Liver (tissue), 9 donors: ENCODE measurements around the gene NRF1. TPM values are rescaled to one million over a fixed set of nuclear protein-coding genes. Genes with fewer than 3 reads are reported as not detected.

Experiments used
- DNase-seq: peaks from one replicate; pipeline ENCODE4 v3.0.0-alpha.2; 2017; ENCODE audit warnings: low spot score
- H3K27ac ChIP-seq, 2 donors: one replicate each; pipeline ENCODE4 v1.7.0; 2013; ENCODE audit warnings: inconsistent platforms in 2 of 2, low read length in 2 of 2, control low read depth in 1 of 2, low read depth in 1 of 2, mild to moderate bottlenecking in 1 of 2
- H3K27me3 ChIP-seq, 4 donors: one replicate each; pipeline versions ENCODE4 v1.6.1 to v1.7.0; 2013; ENCODE audit warnings: low read length in 3 of 4, inconsistent platforms in 1 of 4, mild to moderate bottlenecking in 1 of 4, moderate library complexity in 1 of 4; ENCODE audit not compliant: control insufficient read depth in 4 of 4, insufficient read depth in 4 of 4
- H3K36me3 ChIP-seq, 4 donors: one replicate each; pipeline versions ENCODE4 v1.6.1 to v1.7.0; 2013; ENCODE audit warnings: low read length in 3 of 4, mild to moderate bottlenecking in 3 of 4, low read depth in 1 of 4, moderate library complexity in 1 of 4; ENCODE audit not compliant: control insufficient read depth in 4 of 4, insufficient read depth in 3 of 4
- H3K4me1 ChIP-seq, 4 donors: one replicate each; pipeline versions ENCODE4 v1.6.1 to v1.7.0; 2013; ENCODE audit warnings: low read length in 3 of 4, mild to moderate bottlenecking in 3 of 4, moderate library complexity in 1 of 4; ENCODE audit not compliant: control insufficient read depth in 4 of 4, insufficient read depth in 4 of 4
- H3K4me3 ChIP-seq, 3 donors: one replicate each; pipeline versions ENCODE4 v1.6.1 to v1.7.0; 2013; ENCODE audit warnings: low read length in 3 of 3, control low read depth in 1 of 3, low read depth in 1 of 3, mild to moderate bottlenecking in 1 of 3
- H3K9ac ChIP-seq, 2 donors: one replicate each; pipeline ENCODE4 v1.7.0; 2013; ENCODE audit warnings: low read length in 2 of 2, mild to moderate bottlenecking in 2 of 2, moderate library complexity in 2 of 2, control low read depth in 1 of 2, low read depth in 1 of 2
- H3K9me3 ChIP-seq, 4 donors: one replicate each; pipeline versions ENCODE4 v1.6.1 to v1.7.0; 2013; ENCODE audit warnings: low read length in 3 of 4; ENCODE audit not compliant: control insufficient read depth in 4 of 4
- CTCF ChIP-seq: fragments of 150-350 bp; IDR thresholded peaks from 2 replicates; pipeline ENCODE4 v1.5.1; 2017; ENCODE audit warnings: improper control_type of control experiment, low read depth, low read length; ENCODE audit not compliant: missing input control
- EGR1 ChIP-seq, 2 donors: IDR thresholded peaks; 2 replicates each; pipeline ENCODE4 v1.6.1; 2016 to 2018; ENCODE audit warnings: antibody characterized with exemption in 2 of 2, low read depth in 2 of 2
- FOXA1 ChIP-seq: IDR thresholded peaks from 2 replicates; pipeline ENCODE4 v1.6.1; 2016; ENCODE audit warnings: antibody characterized with exemption
- FOXA2 ChIP-seq: IDR thresholded peaks from 2 replicates; pipeline ENCODE4 v1.6.1; 2016; ENCODE audit warnings: antibody characterized with exemption
- GABPA ChIP-seq, 2 donors: IDR thresholded peaks in 1 of 2; conservative IDR thresholded peaks in 1 of 2; 2 replicates each; pipeline ENCODE4 v1.6.1; 2016; ENCODE audit warnings: antibody characterized with exemption in 2 of 2, mild to moderate bottlenecking in 1 of 2, moderate library complexity in 1 of 2
- HNF4A ChIP-seq, 2 donors: conservative IDR thresholded peaks; 2 replicates each; pipeline ENCODE4 v1.6.1; 2016; ENCODE audit warnings: antibody characterized with exemption in 2 of 2, mild to moderate bottlenecking in 2 of 2
- HNF4G ChIP-seq: IDR thresholded peaks from 2 replicates; pipeline ENCODE4 v1.6.1; 2016; ENCODE audit warnings: antibody characterized with exemption
- JUND ChIP-seq, 2 donors: IDR thresholded peaks; 2 replicates each; pipeline ENCODE4 v1.6.1; 2016; ENCODE audit warnings: antibody characterized with exemption in 2 of 2
- NR2F2 ChIP-seq: IDR thresholded peaks from 2 replicates; pipeline ENCODE4 v1.6.1; 2016; ENCODE audit warnings: antibody characterized with exemption
- RAD21 ChIP-seq, 2 donors: IDR thresholded peaks; 2 replicates each; pipeline ENCODE4 v1.6.1; 2016; ENCODE audit warnings: antibody characterized with exemption in 2 of 2, mild to moderate bottlenecking in 2 of 2
- REST ChIP-seq: IDR thresholded peaks from 2 replicates; pipeline ENCODE4 v1.6.1; 2016; ENCODE audit warnings: antibody characterized with exemption, mild to moderate bottlenecking
- RXRA ChIP-seq, 2 donors: IDR thresholded peaks; 2 replicates each; pipeline ENCODE4 v1.6.1; 2017 to 2018; ENCODE audit warnings: antibody characterized with exemption in 2 of 2, mild to moderate bottlenecking in 1 of 2
- SP1 ChIP-seq: IDR thresholded peaks from 2 replicates; pipeline ENCODE4 v1.6.1; 2018; ENCODE audit warnings: antibody characterized with exemption, mild to moderate bottlenecking
- TAF1 ChIP-seq: conservative IDR thresholded peaks from 2 replicates; pipeline ENCODE4 v1.6.1; 2016; ENCODE audit warnings: antibody characterized with exemption, mild to moderate bottlenecking
- YY1 ChIP-seq: IDR thresholded peaks from 2 replicates; pipeline ENCODE4 v1.6.1; 2016; ENCODE audit warnings: antibody characterized with exemption, mild to moderate bottlenecking
- whole genome bisulfite sequencing: extraction: QIAGEN DNeasy Blood & Tissue Kit; methylation state at CpG from one replicate; pipeline ENCODE4 v1.1.7; 2013; 5-methylcytosine and 5-hydroxymethylcytosine counted together
- polyA plus RNA-seq, 2 donors: library from polyadenylated mRNA; stranded (reverse) in 1 of 2; unstranded in 1 of 2; fragments of 200-250 nt in 1 of 2; fragments of >200 nt in 1 of 2; fragmentation: Nextera tagmentation in 1 of 2; extraction: Ambion mirVana in 1 of 2; gene quantifications; one replicate each; pipeline versions ENCODE4 v1.2.1 to v1.2.3, GENCODE V29; 2013 to 2015
- total RNA-seq, 2 donors: library from RNA; depleted of rRNA; stranded (reverse); fragments of >200 nt; gene quantifications; one replicate each; pipeline ENCODE4 v1.2.3, GENCODE V29; 2014
- TF ChIP-seq, protein P1 (sequence below): IDR thresholded peaks from 2 replicates; pipeline ENCODE4 v1.6.1; 2016; ENCODE audit warnings: antibody characterized with exemption
- TF ChIP-seq, protein P2 (sequence below): IDR thresholded peaks from 2 replicates; pipeline ENCODE4 v1.6.1; 2016; ENCODE audit warnings: antibody characterized with exemption
- TF ChIP-seq, protein P3 (sequence below): IDR thresholded peaks from 2 replicates; pipeline ENCODE4 v1.6.1; 2016; ENCODE audit warnings: antibody characterized with exemption
- donor health status: healthy.
- donor health status: healthy.
- donor health status: healthy.
- donor health status: healthy.
- donor health status: healthy.

The NRF1 gene
- total and polyA plus RNA-seq, 4 donors, result 1.3 to 14.8 (median 5.3) TPM

- peaks cover 4 to 23% (median 8%) of the 10 kb centered on the region in 4 donors for H3K27me3 ChIP-seq
- 8% methylated on average over 44 of the region's 44 CpGs for WGBS
- peaks cover 0 to 4% (median 0%) of the 10 kb centered on the region in 4 donors for H3K9me3 ChIP-seq
- peaks cover 11 to 40% (median 13%) of the 10 kb centered on the region in 4 donors for H3K4me1 ChIP-seq
- H3K36me3 ChIP-seq, result no peaks in the 10 kb centered on the region
- no peak overlapping the region for H3K9ac ChIP-seq
- DNase-seq, result no peak
- no peak for TF ChIP-seq HNF4G
- no peak for TF ChIP-seq RXRA (IDR thresholded peaks at IDR 0.05)
- no peak for TF ChIP-seq FOXA1
- TF ChIP-seq GABPA (IDR thresholded peaks at IDR 0.05 in 1 of 2, conservative IDR thresholded peaks at IDR 0.05 in 1 of 2), result no peak
- TF ChIP-seq HNF4A (conservative IDR thresholded peaks at IDR 0.05), result no peak
- no peak for TF ChIP-seq YY1
- TF ChIP-seq, protein P1, sequence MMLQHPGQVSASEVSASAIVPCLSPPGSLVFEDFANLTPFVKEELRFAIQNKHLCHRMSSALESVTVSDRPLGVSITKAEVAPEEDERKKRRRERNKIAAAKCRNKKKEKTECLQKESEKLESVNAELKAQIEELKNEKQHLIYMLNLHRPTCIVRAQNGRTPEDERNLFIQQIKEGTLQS, result no peak
- no peak for TF ChIP-seq SP1
- no peak for TF ChIP-seq TAF1
- TF ChIP-seq EGR1 (IDR thresholded peaks at IDR 0.05; ENCODE audit: low read depth in 2 of 2), result no peak
- no peak for TF ChIP-seq NR2F2
- TF ChIP-seq, protein P2, sequence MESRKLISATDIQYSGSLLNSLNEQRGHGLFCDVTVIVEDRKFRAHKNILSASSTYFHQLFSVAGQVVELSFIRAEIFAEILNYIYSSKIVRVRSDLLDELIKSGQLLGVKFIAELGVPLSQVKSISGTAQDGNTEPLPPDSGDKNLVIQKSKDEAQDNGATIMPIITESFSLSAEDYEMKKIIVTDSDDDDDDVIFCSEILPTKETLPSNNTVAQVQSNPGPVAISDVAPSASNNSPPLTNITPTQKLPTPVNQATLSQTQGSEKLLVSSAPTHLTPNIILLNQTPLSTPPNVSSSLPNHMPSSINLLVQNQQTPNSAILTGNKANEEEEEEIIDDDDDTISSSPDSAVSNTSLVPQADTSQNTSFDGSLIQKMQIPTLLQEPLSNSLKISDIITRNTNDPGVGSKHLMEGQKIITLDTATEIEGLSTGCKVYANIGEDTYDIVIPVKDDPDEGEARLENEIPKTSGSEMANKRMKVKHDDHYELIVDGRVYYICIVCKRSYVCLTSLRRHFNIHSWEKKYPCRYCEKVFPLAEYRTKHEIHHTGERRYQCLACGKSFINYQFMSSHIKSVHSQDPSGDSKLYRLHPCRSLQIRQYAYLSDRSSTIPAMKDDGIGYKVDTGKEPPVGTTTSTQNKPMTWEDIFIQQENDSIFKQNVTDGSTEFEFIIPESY, result no peak
- TF ChIP-seq FOXA2, result no peak
- no peak for TF ChIP-seq RAD21 (IDR thresholded peaks at IDR 0.05)
- TF ChIP-seq REST, result no peak
- no peak for TF ChIP-seq JUND (IDR thresholded peaks at IDR 0.05)
- TF ChIP-seq, protein P3, sequence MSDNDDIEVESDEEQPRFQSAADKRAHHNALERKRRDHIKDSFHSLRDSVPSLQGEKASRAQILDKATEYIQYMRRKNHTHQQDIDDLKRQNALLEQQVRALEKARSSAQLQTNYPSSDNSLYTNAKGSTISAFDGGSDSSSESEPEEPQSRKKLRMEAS, result no peak
- TF ChIP-seq CTCF, result no peak
- H3K27ac ChIP-seq, result no peak overlapping the region
- H3K4me3 ChIP-seq, result peak overlapping the region in 1 of 3 donors; percentile 10
Observed at GRCh38 chr7:129785685-129786514, 174.4 kb downstream of the NRF1 start.
